HFF-Myc (cell line): ENCODE data around the gene PRKCE.

Experiments
- DNase-seq: peaks from one replicate; pipeline ENCODE4 v3.0.0-alpha.2; 2011; ENCODE audit warnings: low read depth; ENCODE audit errors: extremely low read depth
- H3K4me3 ChIP-seq: replicated peaks from 2 replicates; pipeline ENCODE4 v1.5.1; 2011; ENCODE audit warnings: low read depth, mild to moderate bottlenecking, control low read depth, low read length
- CTCF ChIP-seq: IDR thresholded peaks from 2 replicates; pipeline ENCODE4 v1.5.1; 2012; ENCODE audit warnings: mild to moderate bottlenecking, low read depth, low read length, control low read depth; ENCODE audit errors: missing control alignments

PRKCE gene

GRCh38 chr2:46177461-46178089 lies 526.1 kb downstream of the PRKCE start:
- no peak for DNase-seq
- H3K4me3 ChIP-seq = no peak overlapping the region
- TF ChIP-seq CTCF = no peak

GRCh38 chr2:46179037-46179621 lies 527.7 kb downstream of the PRKCE start:
- DNase-seq = peak; percentile 87
- TF ChIP-seq CTCF = no peak
- H3K4me3 ChIP-seq = no peak overlapping the region

- no peak for DNase-seq
- no peak overlapping the region for H3K4me3 ChIP-seq
- no peak for TF ChIP-seq CTCF
Measured at GRCh38 chr2:46180189-46180588, 528.7 kb downstream of the PRKCE start.

- DNase-seq = no peak
- TF ChIP-seq CTCF = no peak
- no peak overlapping the region for H3K4me3 ChIP-seq
Measured at GRCh38 chr2:46181306-46181705, 529.8 kb downstream of the PRKCE start.

GRCh38 chr2:46181789-46182530 lies 530.5 kb downstream of the PRKCE start:
- H3K4me3 ChIP-seq = no peak overlapping the region
- DNase-seq = no peak
- TF ChIP-seq CTCF = no peak

- no peak overlapping the region for H3K4me3 ChIP-seq
- no peak for TF ChIP-seq CTCF
- DNase-seq = no peak
Measured at GRCh38 chr2:46183426-46183825, 532.0 kb downstream of the PRKCE start.
